Fibroblast of peridontal ligament (primary cell): ENCODE measurements around the gene ZBTB42.

ENCODE experiments used
- DNase-seq: peaks from one replicate; pipeline ENCODE4 v3.0.0-alpha.2; 2010; ENCODE audit errors: extremely low read depth

Gene ZBTB42

DNA sequence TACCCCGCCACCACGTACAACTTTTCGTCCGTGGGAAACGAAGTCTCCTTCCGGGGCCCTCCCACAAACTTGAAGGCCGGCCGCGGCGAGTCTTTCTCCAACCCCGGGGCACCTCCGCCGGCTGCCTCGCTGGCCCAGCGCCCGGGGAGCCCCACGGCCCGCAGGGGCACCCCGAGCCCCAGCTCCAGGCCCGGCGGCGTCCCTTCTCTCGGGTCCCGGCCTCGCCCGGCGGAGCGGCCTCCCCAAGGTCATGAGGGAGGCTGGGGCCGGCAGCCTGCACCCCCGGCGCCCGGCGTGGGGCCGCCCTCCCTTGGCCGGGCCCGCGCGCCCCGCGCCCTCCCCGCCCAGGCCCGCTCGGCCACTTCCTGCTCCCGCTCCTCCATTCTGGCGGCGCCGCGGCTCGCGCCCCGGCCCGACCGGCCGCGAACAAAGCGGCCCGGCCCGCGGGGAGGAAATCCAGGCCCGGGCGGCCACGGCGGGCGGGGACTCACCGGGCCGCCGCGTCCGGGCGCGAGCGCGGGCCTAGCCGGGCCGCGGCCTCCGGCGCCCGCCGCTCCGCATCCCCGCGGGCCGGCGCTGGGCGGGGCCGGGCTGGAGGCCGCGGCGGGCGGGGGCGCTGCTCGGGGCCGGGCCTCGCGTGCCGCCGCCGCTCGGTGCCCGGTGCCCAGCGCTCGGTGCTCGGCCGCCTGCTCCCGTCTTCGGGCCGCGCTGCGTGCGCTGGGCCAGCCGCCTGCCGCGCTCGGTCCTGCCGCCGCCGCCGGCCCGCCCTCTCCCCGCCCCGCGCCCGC is 5.7 kb upstream of the ZBTB42 start, which contains the start of gene AKT1:
AKT1 (minus strand) TSS at position 756 of the 788 bp plus-strand sequence. CDS start 3,105 bp downstream, outside the sequence.
- DNase-seq: peak; percentile 3

DNA sequence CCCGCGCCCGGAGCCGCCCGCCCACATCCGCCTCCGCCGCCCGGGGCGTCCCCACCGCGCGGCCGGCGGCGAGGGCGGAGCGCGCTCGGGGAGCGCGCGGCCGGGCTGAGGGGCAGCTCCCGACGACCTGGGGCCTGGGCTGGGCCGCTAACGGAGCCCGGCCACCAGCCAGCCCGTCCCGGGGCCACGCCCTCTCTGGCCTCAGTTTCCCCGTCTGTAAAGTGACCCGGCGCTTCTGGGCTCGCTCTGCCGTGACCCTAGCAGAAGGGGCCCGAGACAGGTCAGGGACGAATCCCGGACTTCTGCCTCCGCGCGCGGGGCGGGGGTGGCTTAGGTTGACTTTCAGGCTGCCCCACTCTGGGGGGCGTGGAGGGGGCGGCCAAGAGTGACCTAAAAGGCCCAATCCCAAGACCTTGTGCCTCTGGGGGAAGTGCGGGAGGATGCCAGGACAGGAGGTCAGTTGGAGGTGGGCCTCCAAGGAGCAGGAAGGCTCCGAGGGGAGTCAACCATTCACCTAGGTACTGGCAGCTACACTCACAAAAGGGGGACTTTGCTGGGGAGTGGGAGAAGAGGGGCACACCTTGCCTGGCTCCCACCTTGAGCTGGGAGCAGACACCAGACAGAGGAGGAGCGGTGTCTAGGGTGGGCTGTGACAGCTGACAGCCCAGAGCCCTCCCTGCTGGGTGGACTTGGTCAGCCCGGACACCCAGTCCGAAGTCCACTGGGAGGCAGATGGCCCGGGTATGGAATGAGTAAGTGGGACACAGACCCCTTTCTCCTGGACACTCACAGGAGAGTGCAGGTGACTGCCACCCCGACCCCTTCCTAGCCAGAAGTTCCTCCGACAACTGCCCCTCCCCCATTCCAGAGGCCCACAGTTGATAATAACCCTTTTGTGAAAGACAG is 4.9 kb upstream of the ZBTB42 start:
- peak; percentile 5 for DNase-seq

DNA sequence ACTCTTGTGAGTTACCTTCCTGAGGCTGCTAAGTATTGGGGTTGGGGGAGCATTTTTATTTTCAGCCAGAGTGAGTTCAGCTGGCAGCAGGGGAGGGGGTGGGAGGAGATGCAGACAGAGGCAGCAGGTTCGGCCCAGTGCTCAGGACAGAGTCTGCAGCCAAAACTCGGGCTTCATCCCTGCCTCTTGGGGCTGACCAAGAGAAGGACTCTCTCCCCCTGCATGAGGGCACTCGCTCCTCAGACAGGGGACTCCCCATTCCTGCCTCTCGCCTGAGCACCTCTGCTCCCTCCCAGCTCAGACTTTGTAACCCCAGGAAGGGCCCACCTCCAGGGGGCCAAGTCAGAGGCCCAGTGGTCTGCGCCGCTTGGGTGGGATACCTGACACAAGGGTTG is 4.2 kb upstream of the ZBTB42 start:
- no peak for DNase-seq

DNA sequence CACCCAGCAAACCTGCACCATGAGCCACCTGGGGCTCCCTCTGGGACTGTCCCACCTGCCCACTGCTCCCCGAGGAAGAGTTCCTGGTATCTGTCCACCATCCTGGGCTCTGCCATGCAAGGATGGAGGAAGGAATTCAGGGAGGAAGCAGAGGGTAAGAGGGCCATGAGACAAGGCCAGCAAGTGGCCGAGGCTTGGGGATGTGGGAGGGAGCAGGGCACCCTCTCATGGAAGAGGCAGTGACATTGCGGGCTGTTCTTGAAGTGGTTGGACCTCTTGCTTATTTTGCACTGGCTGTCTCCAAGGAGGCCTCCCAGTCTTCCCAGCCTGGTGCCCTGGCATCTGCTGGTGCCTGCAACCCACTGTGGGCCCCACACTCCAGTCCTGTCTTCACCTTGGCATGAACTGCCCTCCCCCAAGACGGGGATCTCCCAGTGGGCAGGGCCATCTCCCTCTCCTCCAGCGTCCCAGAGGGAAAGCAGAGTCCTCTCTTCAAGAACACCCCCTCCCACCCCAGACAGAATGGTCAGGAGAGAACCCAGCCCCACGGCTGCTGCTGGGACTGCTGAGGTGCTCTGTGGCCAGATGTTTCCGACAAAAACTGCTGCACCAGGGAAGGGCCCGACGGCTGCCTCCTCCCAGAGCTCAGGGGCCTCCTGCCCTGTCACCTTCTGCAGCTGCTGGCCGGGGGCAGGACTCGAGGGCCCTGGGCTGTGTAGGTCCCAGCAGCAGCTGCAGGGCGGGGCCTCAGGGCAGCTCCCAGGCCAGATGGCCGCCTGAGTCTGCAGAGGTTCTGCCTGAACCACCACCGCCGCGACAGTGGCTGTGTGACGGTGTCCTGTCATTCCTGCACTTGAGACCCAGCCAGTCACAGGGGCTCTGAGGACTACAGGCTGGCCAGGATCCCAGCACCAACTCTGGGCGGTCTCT is 3.5 kb upstream of the ZBTB42 start:
- DNase-seq: no peak

DNA sequence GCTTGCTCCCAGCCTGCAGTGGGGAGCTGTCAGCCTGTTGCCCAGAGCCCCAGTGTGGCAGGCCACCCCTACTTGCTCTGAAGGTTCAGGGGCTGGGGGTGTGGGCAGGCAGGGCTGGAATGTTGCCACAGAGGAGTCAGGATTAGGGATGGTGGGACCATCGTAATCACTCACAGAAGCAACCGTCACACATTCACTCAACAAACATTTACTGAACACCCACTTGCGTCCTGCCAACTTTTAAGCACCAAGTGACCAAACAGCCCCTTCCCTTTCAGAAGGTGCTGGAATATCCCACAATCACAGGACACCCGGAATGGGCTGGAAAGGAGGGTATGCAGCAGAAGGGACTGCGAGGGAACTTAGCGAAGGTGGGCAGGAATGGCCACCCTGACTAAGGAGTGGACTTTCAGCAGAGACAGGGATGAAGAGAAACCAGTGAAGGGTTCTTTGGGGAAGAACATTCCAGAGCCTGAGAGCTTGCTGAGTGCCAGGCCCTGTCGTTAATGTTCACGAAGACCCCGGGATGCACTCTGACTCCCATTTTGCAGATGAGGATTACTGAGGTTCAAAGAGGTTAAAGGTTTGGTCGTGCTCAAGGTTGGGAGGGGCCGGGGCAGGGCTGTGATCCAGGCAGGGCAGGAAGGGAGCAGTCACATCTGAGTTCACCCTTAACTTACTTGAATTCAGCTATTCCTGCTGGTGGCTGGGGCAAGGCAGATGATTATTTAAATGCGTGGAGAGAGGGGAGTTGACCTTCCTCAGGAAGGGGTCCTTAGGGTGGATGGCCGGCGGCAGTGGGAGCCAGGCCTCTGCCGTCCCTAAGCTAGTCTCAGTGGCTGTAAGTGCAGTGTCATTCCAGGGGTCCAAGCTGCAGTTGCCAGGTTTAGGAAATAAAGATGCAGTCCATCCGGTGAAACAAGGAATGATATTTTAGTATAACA is 2.3 kb upstream of the ZBTB42 start:
- no peak for DNase-seq

DNA sequence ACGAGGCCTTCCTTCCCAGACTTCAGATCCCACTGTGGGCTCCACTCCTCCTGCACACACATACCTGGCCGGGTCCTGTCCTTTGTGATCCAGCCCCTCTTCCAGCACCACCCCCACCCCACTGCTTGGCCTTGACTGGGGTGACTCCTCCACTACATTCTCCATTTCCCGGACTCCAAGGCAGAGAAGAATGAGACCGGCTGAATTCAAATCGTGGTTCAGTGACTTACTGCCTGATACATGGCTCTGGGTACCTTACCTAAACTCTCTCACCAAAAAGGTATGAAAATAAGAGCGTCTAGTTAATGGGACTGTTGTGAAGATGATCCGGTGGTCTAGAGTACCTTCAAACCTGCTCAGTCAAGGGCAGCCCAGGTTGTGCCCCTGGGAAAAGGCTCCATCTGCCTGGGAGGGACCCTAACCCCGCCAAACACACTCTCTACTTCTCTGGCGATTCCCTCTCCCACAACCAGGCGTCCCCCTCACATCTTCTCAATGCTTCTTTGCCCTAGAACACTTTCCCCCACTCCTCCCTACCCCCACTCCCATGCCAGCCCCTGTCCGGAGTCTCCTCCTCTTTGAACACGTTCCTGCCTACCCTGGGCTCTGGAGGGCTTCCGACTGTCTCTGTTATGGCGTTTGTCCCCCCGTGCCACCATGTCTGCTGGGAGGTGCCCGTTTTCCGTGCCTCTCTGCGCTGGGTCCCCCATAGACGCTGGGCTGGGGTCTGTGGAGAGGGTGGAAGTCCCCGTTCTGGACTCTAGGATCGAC is 1.5 kb upstream of the ZBTB42 start:
- DNase-seq: peak; percentile 44

DNA sequence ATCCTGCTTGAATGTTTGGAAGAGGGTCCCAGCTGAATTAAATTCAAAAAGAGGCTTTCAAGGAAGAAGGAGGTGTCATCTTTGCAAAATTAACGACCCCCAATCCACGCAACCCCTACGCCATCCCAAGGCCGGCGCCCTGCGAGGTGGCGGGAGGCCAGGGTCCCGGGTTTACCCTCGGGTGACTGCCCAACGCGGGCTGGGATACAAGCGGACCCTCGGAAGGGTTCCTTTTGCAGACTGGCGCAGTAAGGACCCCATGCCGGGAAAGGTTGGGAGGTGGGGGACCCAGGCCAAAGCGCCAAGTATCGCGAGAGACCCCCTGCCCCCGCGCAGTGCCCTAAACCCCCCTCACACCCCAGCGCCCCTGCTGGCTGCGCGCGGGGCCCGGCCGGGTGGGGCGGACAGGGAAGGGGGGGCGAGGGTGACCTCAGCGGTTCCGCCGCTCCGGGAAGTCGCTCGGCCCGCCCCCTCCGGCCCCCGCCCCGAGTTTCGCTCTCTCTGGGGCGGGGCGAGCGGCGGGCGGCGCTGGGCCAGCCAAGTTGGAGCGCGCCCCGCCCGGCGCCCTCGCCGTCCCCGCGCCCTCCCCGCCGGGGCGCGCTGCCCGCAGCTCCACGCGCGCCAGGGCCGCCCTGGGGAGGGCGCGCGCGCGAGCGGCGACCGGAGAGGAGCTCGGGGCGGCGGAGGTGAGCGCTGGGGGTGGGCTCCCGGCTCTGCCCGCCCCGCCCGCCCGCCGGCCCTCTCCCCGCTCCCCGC is 708 bp upstream of the ZBTB42 start:
- DNase-seq: peak; percentile 69

DNA sequence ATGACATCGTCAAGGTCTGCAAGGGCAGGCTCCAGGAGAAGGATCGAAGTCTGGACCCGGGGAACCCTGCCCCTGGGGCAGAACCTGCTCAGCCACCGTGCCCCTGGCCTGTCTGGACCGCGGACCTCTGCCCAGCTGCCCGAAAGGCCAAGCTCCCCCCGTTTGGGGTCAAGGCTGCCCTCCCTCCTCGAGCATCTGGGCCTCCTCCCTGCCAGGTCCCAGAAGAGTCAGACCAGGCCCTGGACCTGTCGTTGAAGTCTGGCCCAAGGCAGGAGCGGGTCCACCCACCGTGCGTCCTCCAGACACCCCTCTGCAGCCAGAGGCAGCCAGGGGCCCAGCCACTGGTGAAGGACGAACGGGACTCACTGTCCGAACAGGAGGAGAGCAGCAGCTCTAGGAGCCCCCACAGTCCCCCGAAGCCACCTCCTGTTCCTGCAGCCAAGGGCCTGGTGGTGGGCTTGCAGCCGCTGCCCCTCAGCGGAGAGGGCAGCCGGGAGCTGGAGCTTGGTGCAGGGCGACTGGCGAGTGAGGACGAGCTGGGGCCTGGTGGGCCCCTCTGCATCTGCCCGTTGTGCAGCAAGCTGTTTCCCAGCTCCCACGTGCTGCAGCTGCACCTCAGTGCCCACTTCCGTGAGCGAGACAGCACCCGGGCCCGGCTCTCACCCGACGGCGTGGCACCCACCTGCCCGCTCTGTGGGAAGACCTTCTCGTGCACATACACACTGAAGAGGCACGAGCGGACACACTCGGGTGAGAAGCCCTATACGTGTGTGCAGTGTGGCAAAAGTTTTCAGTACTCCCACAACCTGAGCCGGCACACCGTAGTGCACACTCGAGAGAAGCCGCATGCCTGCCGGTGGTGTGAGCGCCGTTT is 856 bp downstream of the ZBTB42 start:
- DNase-seq: no peak

DNA sequence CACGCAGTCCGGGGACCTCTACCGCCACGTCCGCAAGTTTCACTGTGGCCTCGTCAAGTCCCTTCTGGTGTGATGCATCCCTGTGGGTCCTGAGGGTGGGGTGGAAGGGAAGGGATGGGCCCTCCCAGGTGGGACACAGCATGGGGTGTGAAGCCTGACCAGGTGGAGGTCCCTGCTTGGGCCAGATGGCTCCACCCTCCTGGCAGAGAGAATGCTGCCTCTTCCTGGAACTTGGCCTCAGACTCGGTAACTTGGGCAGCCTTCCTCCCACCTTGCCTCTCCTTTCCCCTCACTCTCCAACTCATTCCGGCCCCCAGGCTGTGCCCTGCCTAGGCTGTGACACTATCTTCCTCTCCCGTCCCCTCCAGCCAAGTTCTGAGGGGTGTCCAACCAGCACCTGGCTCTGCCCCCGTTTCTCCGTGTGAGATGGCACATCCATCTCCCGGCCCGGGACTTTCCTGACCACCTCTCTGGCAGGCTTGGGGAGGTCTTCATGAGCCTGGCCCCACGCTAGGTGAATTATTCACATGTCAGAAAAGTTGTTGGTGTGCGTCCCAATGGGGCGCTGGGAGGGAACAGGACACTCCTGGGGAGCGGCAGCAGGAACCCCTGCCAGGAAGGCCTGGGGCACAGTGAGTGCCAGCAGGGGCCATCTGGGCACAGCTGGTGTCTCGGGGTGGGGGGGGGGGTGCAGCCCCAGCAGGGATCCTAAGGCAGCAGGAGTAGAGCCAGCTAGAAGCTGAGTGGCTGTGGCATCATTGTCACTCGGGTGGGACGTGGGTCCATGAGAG is 1.7 kb downstream of the ZBTB42 start:
- no peak for DNase-seq

DNA sequence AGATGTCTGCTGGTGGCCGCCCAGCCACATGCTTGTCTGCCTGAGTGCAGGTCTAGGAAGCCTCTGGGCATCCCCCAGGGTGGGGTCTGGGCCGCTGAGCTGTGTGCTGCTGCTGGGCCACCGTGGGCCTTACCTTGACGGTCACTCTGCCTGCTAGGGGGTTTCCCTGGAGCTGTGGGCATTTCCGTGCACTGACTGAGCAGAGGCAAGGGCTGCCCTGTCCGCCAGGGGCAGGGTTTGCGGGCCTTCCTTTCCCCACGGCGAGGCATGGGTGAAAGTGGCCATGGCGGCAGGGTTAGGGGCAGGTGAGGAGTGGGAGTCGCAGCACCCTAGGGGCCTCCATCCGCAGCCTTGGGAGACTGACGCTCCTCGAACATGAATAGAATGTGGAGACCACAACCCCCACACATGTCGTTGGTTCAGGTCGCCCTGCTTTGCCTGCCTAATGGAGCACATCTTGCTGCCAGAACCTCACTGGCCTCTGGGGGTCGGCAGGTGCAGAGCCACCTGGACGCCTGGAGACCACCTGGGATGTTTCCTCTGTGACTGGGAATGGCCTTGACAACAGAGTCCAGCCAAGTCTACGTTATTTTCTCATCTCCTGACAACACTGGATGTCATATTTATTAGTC is 2.5 kb downstream of the ZBTB42 start:
- no peak for DNase-seq

DNA sequence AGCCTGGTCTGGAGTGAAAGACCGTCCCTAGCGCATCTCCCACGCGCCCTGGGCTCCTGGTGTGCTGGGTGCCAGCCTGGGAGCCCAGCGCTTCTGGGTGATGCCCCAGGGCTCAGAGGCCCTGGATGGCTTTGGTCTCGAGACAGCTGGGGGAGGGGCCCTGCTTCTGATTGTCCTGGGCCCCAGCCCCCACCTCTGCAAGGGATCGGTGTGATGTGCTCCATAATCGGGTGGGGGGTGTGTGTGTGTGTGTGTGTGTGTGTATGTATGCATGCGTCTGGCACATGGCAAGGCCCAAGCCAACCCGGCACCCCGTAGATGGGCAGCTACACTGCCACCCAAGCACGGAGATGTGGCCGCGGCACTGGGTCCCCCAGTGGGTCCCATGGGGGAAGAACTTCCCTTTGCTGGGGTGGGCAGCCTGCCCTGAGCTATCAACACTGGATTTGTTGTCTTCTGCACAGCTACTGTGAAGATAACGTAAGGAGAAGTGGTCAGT is 3.1 kb downstream of the ZBTB42 start:
- no peak for DNase-seq

DNA sequence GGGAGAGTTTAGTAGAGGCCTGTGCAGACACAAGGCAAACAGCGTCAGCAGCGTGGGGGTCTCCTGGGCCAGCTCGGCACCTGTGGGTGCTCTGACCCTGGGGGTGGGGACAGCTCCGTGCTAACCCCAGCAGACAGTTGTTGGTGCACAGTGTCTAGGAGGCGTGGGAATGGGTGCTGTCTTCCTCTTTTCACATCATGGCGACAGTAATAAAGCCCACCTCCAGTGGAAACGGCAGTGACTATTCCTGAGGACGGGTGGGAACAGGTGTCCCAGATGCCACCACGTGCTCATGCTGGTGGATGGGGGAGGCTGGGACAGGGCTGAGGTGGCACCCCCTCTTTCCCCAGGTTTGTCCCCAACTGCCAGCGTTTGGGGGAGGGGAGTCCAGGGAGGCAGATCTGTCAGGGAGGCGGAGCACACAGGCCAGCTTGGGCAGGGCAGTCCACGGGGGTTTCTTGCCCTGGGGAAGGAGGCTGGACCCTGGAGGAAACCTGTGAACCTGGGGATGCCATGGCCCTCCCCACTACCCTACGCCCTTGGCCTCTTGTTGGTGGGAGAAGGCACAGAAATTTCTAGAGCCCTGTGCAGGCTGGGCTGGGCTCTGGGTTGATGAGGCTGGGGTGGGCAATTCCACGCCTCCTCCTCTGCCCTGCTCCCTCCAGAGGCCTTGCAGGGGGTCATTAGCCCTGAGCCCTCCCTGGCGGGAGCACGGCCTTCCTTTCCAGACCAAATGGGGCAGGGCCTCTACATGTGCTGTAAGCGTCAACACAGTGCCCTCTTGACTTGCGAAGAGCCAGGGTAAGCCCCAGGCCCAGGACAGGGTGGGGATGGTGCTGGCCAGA is 3.8 kb downstream of the ZBTB42 start:
- no peak for DNase-seq

DNA sequence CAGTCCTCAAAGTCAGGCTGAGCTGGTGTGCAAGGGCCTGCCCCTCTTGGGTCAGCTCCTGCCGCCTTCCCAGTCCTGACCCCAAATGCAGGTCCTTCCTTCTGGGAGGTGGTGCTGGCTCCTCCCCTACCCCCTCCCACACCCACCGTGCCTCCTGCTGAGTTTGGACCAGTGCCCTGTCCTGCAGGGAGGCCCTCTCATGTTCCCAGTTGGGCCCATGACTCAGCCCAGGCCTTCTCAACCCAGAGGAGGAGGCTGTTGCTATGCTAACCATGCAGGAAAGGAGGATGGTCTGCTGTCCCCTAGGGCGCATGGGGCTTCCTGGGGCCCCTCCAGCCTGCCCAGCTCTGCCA is 4.4 kb downstream of the ZBTB42 start:
- DNase-seq: peak; percentile 81

DNA sequence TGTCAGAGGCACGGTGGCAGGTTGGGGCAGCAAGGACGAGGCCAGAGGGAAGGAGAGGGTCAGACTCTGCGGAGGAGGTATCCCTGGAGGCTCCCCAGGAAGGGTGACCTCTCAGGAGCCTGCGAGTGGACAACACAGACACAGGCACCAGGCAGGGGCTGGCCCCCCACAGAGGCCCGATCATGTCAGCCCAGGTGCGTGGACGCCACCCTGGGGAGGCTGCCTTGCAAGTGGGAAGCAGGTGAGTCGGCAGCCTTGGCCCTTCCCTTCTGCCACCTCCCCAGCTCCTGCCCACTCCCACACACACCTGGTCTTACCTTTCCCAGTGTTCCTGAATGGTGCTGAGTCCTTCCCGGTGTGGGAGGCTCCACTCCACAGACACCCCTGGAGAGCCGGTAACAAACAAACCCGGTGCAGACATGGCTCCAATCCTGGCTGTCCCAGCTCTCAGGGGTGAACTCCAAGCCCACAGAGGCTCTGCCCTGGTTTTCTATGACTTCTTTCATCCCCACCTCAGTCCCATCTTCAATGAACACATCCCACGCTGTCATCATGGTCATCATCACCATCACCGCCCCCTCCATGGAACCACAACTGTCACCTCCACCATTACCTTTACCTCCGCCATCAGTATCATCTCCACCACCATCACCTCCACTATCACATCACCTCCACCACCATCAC is 5.2 kb downstream of the ZBTB42 start:
- DNase-seq: no peak
